Stimulated activated naive CD8-positive, alpha-beta T cell treated with anti-CD3 and anti-CD28 coated beads, Interleukin-15, Interleukin-2, amounts not matched to agents 100 ng/mL and 50 ng/mL, for 24 hours (primary cell): ENCODE measurements around the gene MYH15.

Experiments used
- H3K27ac Mint-ChIP-seq: one replicate; pipeline ENCODE4 v1.8.0; 2021; ENCODE audit warnings: mild to moderate bottlenecking, mixed read lengths
- H3K27me3 Mint-ChIP-seq: one replicate; pipeline ENCODE4 v1.8.0; 2021; ENCODE audit warnings: mixed read lengths
- H3K36me3 Mint-ChIP-seq: one replicate; pipeline ENCODE4 v1.8.0; 2021; ENCODE audit warnings: low read depth, mixed read lengths
- H3K4me1 Mint-ChIP-seq: one replicate; pipeline ENCODE4 v1.8.0; 2021; ENCODE audit warnings: low read depth, mixed read lengths
- H3K4me3 Mint-ChIP-seq: one replicate; pipeline ENCODE4 v1.8.0; 2021; ENCODE audit warnings: mild to moderate bottlenecking, mixed read lengths
- H3K9me3 Mint-ChIP-seq: one replicate; pipeline ENCODE4 v1.8.0; 2021; ENCODE audit warnings: mixed read lengths

MYH15 gene

GRCh38 chr3:108525256-108525655 lies 14.9 kb upstream of the MYH15 start:
- H3K4me1 Mint-ChIP-seq, result no peaks in the 10 kb centered on the region
- H3K27me3 Mint-ChIP-seq, result peaks cover 11% of the 10 kb centered on the region
- H3K36me3 Mint-ChIP-seq, result no peaks in the 10 kb centered on the region
- H3K27ac Mint-ChIP-seq, result no peak overlapping the region
- no peak overlapping the region for H3K4me3 Mint-ChIP-seq
- H3K9me3 Mint-ChIP-seq, result no peaks in the 10 kb centered on the region

DNA sequence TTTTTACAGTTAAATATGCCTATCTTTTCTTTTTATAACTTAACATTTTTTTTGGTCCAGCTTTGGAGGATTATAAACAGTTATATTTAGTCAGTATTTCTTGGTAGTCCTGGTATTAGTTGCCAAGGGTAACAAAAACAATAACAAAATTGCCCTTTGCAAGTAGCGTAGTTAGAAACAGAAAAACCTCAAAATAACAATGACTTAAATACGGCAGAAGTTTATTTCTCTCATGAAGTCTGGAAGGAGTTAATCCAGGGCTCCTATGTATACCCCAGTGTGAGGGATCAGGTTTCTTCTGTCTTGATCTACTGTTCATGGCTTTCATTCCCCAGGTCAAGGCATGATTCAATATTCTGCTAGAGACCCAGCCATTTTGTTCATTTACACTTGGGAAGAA lies 14.1 kb upstream of the MYH15 start:
- no peaks in the 10 kb centered on the region for H3K9me3 Mint-ChIP-seq
- H3K4me3 Mint-ChIP-seq, result no peak overlapping the region
- no peaks in the 10 kb centered on the region for H3K36me3 Mint-ChIP-seq
- peaks cover 4% of the 10 kb centered on the region for H3K27me3 Mint-ChIP-seq
- H3K4me1 Mint-ChIP-seq, result no peaks in the 10 kb centered on the region
- H3K27ac Mint-ChIP-seq, result no peak overlapping the region

- Mint-ChIP-seq H3K36me3 (no peaks in the 10 kb centered on the region), H3K27me3 (no peaks in the 10 kb centered on the region), H3K27ac (no peak overlapping the region), H3K4me3 (no peak overlapping the region), H3K9me3 (no peaks in the 10 kb centered on the region), H3K4me1 (no peaks in the 10 kb centered on the region)
Observed at GRCh38 chr3:108518895-108519294, 8.5 kb upstream of the MYH15 start.

DNA sequence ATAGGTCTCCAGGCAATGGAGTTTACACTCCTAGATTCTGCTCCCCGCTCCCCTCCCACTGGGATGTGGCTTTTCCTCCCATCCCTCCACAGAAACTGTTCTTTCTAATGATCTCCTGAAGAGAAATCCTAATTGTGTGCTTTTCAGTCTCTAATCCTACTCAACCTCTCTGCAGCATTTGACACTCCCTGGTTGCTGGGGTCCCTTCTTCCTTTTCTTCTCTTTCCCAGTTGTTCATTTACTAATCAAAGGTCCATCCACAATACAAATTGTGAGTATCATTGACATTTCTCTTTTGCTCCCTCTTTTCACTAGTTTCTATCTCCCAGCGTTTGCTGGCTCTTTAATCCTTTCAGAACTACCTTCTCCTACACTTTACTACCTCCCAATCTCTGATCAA lies 6.5 kb upstream of the MYH15 start:
- Mint-ChIP-seq H3K36me3 (no peaks in the 10 kb centered on the region), H3K27me3 (no peaks in the 10 kb centered on the region), H3K27ac (no peak overlapping the region), H3K4me1 (no peaks in the 10 kb centered on the region), H3K9me3 (no peaks in the 10 kb centered on the region), H3K4me3 (no peak overlapping the region)

GRCh38 chr3:108513961-108514360 lies 3.6 kb upstream of the MYH15 start:
- no peaks in the 10 kb centered on the region for H3K36me3 Mint-ChIP-seq
- no peaks in the 10 kb centered on the region for H3K9me3 Mint-ChIP-seq
- H3K27ac Mint-ChIP-seq, result no peak overlapping the region
- no peaks in the 10 kb centered on the region for H3K4me1 Mint-ChIP-seq
- H3K27me3 Mint-ChIP-seq, result no peaks in the 10 kb centered on the region
- no peak overlapping the region for H3K4me3 Mint-ChIP-seq

DNA sequence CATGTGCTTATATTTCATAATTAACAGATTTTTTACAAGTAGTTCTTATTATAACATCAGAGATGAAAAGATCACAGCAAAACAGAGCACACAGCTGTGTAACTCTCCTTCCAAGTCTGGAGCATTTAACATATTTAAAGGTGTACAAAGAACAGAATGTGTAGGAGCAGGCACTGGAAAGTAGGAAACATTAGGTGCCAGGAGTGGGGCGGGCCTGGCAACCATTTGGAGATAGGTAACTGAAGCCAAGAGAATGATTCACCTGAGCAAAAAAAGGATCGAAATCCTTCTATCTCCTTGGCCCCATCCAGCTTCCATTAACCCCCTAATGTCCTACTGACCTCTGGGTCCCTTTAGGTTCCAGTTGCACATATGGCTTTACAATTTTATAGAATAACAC lies 2.3 kb upstream of the MYH15 start:
- Mint-ChIP-seq H3K36me3 (no peaks in the 10 kb centered on the region), H3K9me3 (no peaks in the 10 kb centered on the region), H3K4me1 (no peaks in the 10 kb centered on the region), H3K27ac (no peak overlapping the region), H3K4me3 (no peak overlapping the region), H3K27me3 (no peaks in the 10 kb centered on the region)

DNA sequence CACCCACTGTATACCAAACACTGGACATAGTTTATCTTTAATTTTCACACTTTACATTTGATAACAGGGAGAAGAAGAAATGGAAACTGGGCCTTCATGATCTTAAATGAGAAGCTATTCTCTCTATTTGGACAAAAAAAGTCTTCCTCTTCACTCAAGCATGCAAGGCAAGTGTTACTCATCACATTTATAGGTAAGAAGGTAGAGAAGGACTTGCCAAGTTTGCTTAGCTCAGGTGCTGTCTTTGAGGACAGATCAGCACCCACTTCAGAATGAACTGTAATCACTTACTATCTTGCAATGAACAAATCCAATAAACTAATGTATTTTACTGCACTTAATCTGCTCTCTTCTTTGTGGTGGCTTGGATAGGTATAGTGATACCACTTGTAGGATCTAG lies 1.1 kb upstream of the MYH15 start:
- Mint-ChIP-seq H3K4me3 (no peak overlapping the region), H3K27ac (no peak overlapping the region), H3K4me1 (no peaks in the 10 kb centered on the region), H3K9me3 (no peaks in the 10 kb centered on the region), H3K27me3 (no peaks in the 10 kb centered on the region), H3K36me3 (no peaks in the 10 kb centered on the region)

DNA sequence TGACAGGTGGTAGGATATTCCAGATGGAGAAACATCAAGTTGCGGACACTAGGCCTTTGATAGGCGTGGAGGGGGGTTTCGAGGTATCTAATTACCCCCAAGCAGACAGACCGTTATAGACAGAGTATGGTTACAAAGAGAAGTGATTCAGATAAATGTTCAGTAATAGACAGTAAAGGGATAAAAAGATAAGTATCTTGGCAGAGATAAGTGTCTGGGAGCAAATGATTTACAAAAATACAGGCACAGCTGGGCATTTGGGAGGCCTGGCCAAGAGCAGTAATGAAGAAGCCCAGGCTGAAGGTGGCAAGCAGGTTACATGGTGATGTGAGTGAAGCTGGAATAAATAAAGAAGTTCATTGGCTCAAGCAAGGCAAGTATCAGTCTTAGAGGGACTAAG lies 659 bp upstream of the MYH15 start:
- H3K36me3 Mint-ChIP-seq, result no peaks in the 10 kb centered on the region
- H3K4me1 Mint-ChIP-seq, result no peaks in the 10 kb centered on the region
- no peak overlapping the region for H3K27ac Mint-ChIP-seq

DNA sequence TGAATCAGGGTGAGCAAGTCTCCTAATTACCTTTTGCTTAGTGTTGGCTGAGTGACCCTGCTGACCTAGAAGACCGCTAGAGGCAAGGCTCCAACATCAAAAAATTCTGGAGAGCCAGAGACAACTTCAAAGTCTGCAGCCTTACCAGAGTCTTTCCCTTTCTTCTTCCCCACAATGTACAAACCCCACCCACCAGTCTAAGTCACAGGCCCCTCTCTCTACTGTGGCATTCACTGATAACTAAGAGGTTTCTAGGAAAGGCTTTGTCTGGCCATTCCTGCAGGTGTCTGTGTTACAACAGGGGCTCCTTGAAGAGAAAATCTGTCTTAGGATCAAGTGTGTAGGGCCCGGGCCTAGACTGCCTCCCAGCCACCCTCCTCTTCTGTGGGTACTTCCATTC lies 525 bp downstream of the MYH15 start:
- Mint-ChIP-seq H3K27ac (no peak overlapping the region), H3K27me3 (no peaks in the 10 kb centered on the region), H3K4me1 (no peaks in the 10 kb centered on the region), H3K4me3 (no peak overlapping the region), H3K36me3 (no peaks in the 10 kb centered on the region), H3K9me3 (no peaks in the 10 kb centered on the region)

More for the DNA sequence above, 659 bp upstream of the MYH15 start:
- Mint-ChIP-seq H3K9me3 (no peaks in the 10 kb centered on the region), H3K4me3 (no peak overlapping the region), H3K27me3 (no peaks in the 10 kb centered on the region)

DNA sequence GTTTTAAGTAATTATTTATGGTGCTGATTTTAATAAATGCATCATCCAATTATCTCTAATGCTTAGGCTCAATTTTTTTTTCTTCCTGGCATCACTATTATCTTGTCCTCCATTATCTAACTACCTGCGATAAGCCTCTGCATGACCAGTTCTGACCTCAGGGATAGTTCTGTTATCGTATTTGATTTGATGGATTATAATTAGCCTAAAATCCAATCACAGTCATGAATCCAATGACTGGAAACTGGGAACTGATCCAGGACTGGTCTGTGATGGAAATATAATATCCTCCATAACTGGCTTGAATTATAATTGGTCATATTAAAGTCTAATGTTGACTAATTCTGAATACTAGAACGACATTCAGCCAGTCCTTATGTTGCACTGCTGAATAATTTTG lies 1.1 kb downstream of the MYH15 start:
- H3K27ac Mint-ChIP-seq, result no peak overlapping the region
- H3K4me3 Mint-ChIP-seq, result no peak overlapping the region
- no peaks in the 10 kb centered on the region for H3K36me3 Mint-ChIP-seq
- no peaks in the 10 kb centered on the region for H3K27me3 Mint-ChIP-seq
- H3K9me3 Mint-ChIP-seq, result no peaks in the 10 kb centered on the region
- no peaks in the 10 kb centered on the region for H3K4me1 Mint-ChIP-seq

- Mint-ChIP-seq H3K27ac (no peak overlapping the region), H3K9me3 (no peaks in the 10 kb centered on the region), H3K4me1 (no peaks in the 10 kb centered on the region), H3K36me3 (no peaks in the 10 kb centered on the region), H3K4me3 (no peak overlapping the region), H3K27me3 (no peaks in the 10 kb centered on the region)
Observed at GRCh38 chr3:108507902-108508301, 2.5 kb downstream of the MYH15 start.

DNA sequence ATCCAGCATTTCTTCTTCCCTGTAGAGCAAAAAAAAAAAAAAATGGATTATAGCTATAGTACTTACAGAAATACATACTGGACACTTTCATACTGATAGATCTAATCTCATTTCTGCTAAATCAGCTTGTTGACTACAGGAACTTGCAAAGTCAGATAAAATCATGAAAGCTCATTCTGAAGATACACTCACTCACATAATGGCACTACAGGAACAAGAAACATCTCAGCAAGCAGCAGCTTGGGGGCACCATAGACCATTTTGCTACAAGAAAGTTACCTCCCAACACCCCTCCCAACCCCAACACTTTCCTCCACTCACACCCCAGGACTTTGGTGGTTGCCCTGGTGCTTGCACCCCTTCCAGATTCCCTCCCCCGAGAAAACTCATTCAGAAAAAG lies 4.6 kb downstream of the MYH15 start:
- Mint-ChIP-seq H3K27me3 (no peaks in the 10 kb centered on the region), H3K27ac (no peak overlapping the region), H3K4me1 (no peaks in the 10 kb centered on the region), H3K36me3 (no peaks in the 10 kb centered on the region), H3K4me3 (no peak overlapping the region), H3K9me3 (no peaks in the 10 kb centered on the region)

DNA sequence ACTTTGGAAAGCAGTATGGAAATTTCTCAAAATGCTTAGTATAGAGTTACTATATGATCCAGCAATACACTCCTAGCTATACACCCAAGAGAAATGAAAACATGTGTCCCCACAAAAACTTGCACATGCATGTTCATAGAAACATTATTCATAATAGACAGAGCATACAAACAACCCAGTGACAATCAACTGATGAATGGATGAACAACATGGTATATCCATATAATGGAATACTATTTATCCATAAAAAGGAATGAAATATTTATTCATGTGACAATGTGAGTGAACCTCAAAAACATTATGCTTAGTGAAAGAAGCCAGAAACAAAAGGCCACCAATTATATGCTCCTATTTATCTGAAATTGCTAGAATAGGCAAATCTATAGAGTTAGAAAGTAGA lies 6.7 kb downstream of the MYH15 start:
- no peak overlapping the region for H3K27ac Mint-ChIP-seq
- no peaks in the 10 kb centered on the region for H3K9me3 Mint-ChIP-seq
- H3K4me1 Mint-ChIP-seq, result no peaks in the 10 kb centered on the region
- H3K4me3 Mint-ChIP-seq, result no peak overlapping the region
- no peaks in the 10 kb centered on the region for H3K27me3 Mint-ChIP-seq
- no peaks in the 10 kb centered on the region for H3K36me3 Mint-ChIP-seq

DNA sequence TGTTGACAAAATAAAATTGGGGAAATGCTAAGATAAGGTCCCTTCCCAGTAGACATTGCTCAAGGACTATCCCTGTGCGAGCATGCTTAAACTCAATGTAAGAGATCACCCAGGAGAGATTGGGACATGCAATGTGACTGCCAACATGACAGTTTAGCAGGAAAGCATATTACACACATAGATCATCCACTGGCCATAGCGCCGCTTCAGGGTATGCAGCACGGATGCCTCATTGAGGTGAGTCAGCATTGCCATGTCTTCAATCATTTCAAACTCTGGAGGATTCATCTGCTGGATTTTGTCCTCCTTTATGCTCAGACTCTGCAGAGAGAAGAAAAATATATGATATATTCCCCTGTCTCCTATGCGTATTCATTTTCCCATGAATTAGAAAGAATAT lies 8.9 kb downstream of the MYH15 start:
- Mint-ChIP-seq H3K27ac (no peak overlapping the region), H3K9me3 (no peaks in the 10 kb centered on the region), H3K4me3 (no peak overlapping the region), H3K27me3 (no peaks in the 10 kb centered on the region), H3K4me1 (no peaks in the 10 kb centered on the region), H3K36me3 (no peaks in the 10 kb centered on the region)

DNA sequence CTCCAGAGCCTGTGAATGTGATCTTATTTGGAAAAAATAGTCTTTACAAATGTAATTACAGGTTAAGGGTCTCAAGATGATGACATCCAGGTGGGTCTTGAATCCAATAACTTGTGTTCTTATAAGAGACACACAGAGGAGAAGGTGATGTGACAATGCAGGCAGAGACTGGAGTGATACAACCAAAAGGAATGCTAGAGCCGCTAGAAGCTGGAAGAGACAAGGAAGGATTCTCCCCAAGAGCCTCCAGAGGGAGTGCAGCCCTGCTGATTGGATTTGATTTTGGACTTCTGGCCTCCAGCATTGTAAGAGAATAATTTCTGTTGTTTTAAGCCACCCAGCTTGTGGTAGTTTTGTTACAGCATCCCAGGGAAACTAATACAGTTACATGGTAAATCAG lies 9.7 kb downstream of the MYH15 start:
- no peak overlapping the region for H3K4me3 Mint-ChIP-seq
- no peaks in the 10 kb centered on the region for H3K36me3 Mint-ChIP-seq
- no peaks in the 10 kb centered on the region for H3K9me3 Mint-ChIP-seq
- H3K27ac Mint-ChIP-seq, result no peak overlapping the region
- no peaks in the 10 kb centered on the region for H3K4me1 Mint-ChIP-seq
- no peaks in the 10 kb centered on the region for H3K27me3 Mint-ChIP-seq

DNA sequence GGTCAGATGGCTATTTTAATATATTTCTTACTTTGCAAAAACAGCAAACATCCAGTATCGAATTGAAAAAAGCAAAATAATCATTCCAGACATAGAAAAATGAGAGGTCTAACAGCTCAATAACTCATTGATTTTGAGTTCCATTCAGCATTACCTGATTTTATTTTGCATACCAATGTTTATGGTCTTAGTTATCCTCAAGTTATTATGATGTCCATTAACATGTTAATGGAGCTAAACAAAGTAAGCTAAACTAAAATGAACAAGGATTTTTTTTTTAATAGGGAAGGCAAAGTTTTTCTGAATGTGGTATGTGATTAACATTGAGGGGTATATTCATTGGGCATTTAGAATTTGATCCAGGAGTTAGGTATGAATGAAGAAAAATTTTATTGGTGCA lies 13.1 kb downstream of the MYH15 start:
- no peak overlapping the region for H3K27ac Mint-ChIP-seq
- H3K4me3 Mint-ChIP-seq, result no peak overlapping the region
- no peaks in the 10 kb centered on the region for H3K36me3 Mint-ChIP-seq
- H3K27me3 Mint-ChIP-seq, result no peaks in the 10 kb centered on the region
- no peaks in the 10 kb centered on the region for H3K9me3 Mint-ChIP-seq
- H3K4me1 Mint-ChIP-seq, result no peaks in the 10 kb centered on the region

GRCh38 chr3:108495717-108496116 lies 14.7 kb downstream of the MYH15 start:
- H3K27ac Mint-ChIP-seq, result no peak overlapping the region
- no peaks in the 10 kb centered on the region for H3K36me3 Mint-ChIP-seq
- H3K4me1 Mint-ChIP-seq, result no peaks in the 10 kb centered on the region
- no peak overlapping the region for H3K4me3 Mint-ChIP-seq
- H3K9me3 Mint-ChIP-seq, result no peaks in the 10 kb centered on the region
- no peaks in the 10 kb centered on the region for H3K27me3 Mint-ChIP-seq
